ENCODE data around the gene RXRG.

DNA sequence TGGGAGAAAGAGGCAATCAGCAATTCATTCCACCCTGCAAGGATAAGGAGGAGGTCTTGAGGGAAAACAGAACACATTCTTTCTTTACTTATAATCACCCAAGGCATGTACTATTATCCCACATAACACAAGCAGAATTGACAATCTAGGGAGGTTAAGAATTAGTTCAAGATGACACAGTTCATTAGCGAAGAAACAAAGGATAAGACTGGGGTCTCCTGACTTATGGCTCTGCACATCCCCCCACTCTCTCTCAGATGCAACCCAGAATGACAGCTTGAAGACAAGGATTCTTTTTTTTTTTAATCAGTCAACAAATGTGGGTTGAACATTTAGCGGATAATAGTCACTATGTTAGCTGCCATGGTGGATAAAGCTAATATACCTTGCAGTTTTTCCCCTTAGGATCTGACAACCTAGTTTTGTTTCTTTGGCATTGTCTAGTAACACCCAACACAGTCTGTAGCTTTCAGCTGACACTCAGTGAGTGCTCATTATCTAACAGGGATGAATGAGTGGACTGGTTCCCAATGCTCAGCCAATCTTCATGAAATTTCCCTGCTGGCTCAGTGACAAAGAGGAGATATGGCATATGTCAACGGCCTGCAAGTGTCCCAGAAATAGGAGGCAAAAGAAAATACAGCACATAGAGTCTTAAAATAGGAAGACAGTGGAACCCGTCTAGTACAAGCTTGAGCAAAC is 35.1 kb downstream of the RXRG start:
- TF ChIP-seq CTCF (IDR thresholded peaks at IDR 0.05; ENCODE audit: low read length) (no peak), EZH2 (IDR thresholded peaks at IDR 0.05; ENCODE audit: borderline replicate concordance, low read length) (no peak)
